Measurements from ENCODE around the gene BICC1. TPM values are rescaled to one million over a fixed set of nuclear protein-coding genes. Genes with fewer than 3 reads are reported as not detected.

Gene BICC1
- total RNA-seq, 6 experiments from 2014 or later: 55.6 to 67.7 (median 64.8) TPM

DNA sequence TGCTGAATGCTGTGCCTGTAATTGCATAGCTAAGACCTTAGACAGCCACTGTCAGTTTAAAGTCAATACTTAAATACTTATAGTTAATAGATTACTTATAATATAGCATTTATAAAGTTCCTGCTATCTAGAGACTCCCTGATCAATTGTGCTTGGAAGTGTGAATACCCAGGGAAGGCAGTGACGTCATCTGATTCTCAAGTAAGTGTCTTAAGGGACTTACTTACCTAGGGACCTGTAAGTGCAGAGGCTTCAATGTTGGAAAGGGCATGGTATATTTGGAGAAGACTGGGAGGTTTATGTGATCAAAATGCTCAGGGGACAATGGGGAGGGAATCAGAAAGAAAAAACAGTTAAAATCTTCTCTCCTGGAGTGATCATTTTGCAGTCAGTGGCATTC is 55.0 kb downstream of the BICC1 start:
- TF ChIP-seq, protein P1, sequence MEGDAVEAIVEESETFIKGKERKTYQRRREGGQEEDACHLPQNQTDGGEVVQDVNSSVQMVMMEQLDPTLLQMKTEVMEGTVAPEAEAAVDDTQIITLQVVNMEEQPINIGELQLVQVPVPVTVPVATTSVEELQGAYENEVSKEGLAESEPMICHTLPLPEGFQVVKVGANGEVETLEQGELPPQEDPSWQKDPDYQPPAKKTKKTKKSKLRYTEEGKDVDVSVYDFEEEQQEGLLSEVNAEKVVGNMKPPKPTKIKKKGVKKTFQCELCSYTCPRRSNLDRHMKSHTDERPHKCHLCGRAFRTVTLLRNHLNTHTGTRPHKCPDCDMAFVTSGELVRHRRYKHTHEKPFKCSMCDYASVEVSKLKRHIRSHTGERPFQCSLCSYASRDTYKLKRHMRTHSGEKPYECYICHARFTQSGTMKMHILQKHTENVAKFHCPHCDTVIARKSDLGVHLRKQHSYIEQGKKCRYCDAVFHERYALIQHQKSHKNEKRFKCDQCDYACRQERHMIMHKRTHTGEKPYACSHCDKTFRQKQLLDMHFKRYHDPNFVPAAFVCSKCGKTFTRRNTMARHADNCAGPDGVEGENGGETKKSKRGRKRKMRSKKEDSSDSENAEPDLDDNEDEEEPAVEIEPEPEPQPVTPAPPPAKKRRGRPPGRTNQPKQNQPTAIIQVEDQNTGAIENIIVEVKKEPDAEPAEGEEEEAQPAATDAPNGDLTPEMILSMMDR (IDR thresholded peaks at IDR 0.05): no peak
- peaks cover 38% of the 10 kb centered on the region for H3K9me3 Mint-ChIP-seq
- H3K4me1 Mint-ChIP-seq (ENCODE audit: low read depth): peaks cover 25% of the 10 kb centered on the region
- no peak for DNase-seq
- no peak overlapping the region for H3K4me3 Mint-ChIP-seq
- H3K27ac Mint-ChIP-seq: no peak overlapping the region; the same call in 1 of the 2 replicates
- peaks cover 56% of the 10 kb centered on the region for H3K36me3 Mint-ChIP-seq (ENCODE audit: low read depth)
- H3K27me3 Mint-ChIP-seq (ENCODE audit: insufficient read depth): peaks cover 2% of the 10 kb centered on the region

DNA sequence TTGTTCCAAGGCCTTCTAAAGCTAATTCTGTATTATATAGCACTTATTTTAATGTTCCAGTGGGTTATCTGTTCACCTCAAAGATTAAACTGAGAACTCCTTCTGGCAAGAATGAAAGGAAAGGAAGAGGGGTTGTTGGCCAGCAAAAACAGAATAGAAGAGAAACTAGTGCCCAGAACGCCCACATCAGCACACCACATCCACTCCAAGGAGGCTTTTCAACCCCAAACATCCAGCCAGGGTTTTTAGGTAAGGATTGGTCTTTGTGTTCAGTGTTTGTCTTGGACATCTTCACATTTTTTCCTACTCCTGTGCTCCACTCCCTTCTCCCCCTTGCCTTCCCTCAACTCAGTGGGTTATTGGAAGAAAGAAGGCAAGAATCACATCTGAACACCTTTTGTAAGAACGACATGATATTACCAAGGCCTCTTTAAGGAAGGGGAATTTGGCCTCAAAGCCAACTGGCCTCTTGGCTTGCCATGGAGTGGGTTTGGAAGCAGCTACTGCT is 55.8 kb downstream of the BICC1 start:
- no peak overlapping the region; the same call in 1 of the 2 replicates for H3K27ac Mint-ChIP-seq
- TF ChIP-seq, protein P1 (IDR thresholded peaks at IDR 0.05): no peak
- peaks cover 51% of the 10 kb centered on the region for H3K36me3 Mint-ChIP-seq (ENCODE audit: low read depth)
- H3K27me3 Mint-ChIP-seq (ENCODE audit: insufficient read depth): peaks cover 2% of the 10 kb centered on the region
- DNase-seq: no peak
- no peak overlapping the region for H3K4me3 Mint-ChIP-seq
- H3K9me3 Mint-ChIP-seq: peaks cover 36% of the 10 kb centered on the region
- peaks cover 27% of the 10 kb centered on the region for H3K4me1 Mint-ChIP-seq (ENCODE audit: low read depth)

DNA sequence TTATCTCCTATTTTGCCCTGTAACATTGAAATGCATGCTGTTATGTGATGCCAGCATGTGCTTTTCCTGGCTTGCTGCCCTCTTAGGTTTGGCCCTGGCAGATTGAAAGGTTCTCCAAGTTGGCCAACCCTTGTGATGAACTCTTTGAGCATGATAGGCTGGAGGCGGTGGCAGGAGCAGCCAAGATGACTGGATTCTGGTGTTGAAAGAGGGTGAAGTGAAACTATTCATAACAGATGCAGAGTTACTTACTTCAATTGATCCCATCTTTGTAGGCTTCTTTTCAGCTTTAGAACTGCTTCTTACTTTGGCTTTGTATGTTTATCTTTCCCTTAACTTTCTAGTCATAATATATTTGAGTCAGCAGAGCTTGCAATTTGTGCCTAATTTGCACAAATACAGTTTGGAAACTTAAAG is 57.6 kb downstream of the BICC1 start:
- peaks cover 2% of the 10 kb centered on the region for H3K27me3 Mint-ChIP-seq (ENCODE audit: insufficient read depth)
- H3K9me3 Mint-ChIP-seq: peaks cover 36% of the 10 kb centered on the region
- DNase-seq: no peak
- TF ChIP-seq, protein P1 (IDR thresholded peaks at IDR 0.05): no peak
- H3K27ac Mint-ChIP-seq: no peak overlapping the region
- peaks cover 49% of the 10 kb centered on the region for H3K36me3 Mint-ChIP-seq (ENCODE audit: low read depth)
- no peak overlapping the region for H3K4me3 Mint-ChIP-seq
- peaks cover 42% of the 10 kb centered on the region for H3K4me1 Mint-ChIP-seq (ENCODE audit: low read depth)

DNA sequence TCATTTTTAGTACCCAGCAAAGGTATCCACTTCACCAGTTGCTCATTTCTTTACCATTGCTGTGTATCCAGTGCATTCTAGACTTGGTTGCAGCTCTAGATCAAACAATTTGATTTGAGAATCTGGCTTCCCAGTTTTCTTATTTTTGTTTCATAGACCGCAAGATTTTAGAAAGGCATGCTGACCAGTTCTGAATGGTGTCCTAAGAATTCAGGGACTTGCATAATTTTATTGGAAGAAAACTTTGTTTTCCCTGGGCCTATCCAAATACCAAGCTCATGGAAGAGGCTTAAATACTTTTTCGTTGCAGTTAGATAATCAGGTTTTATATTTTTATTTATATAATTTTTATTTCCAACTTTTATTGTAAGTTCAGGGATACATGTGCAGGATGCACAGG is 58.3 kb downstream of the BICC1 start:
- no peak for DNase-seq
- no peaks in the 10 kb centered on the region; the same call in none of the 2 replicates for H3K27me3 Mint-ChIP-seq (ENCODE audit: insufficient read depth)
- TF ChIP-seq, protein P1 (IDR thresholded peaks at IDR 0.05): no peak
- H3K36me3 Mint-ChIP-seq (ENCODE audit: low read depth): peaks cover 49% of the 10 kb centered on the region
- no peak overlapping the region for H3K27ac Mint-ChIP-seq
- H3K4me3 Mint-ChIP-seq: no peak overlapping the region
- peaks cover 49% of the 10 kb centered on the region for H3K4me1 Mint-ChIP-seq (ENCODE audit: low read depth)
- peaks cover 36% of the 10 kb centered on the region for H3K9me3 Mint-ChIP-seq

DNA sequence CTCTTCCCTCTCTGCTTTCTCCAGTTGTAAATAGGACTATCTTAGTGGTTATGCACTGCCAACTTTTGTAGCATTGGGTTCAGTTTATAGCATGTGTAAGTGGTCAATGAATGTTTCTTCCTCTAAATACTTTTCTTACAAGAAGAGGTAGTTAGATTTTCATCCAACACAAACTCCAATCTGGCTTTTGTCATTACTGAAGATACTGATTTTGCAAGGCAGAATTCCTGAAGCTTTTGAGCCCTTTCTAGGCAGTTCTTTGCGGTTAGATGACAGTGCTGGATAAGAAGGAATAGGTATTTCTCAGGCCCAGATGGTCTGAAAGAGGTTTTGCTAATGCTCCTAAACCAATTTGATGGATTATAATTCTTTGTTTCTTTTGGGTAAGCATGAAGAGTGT is 60.5 kb downstream of the BICC1 start:
- Mint-ChIP-seq H3K27me3 (ENCODE audit: insufficient read depth) (no peaks in the 10 kb centered on the region; the same call in none of the 2 replicates), H3K4me1 (ENCODE audit: low read depth) (peaks cover 68% of the 10 kb centered on the region), H3K4me3 (no peak overlapping the region), H3K36me3 (ENCODE audit: low read depth) (peaks cover 43% of the 10 kb centered on the region), H3K9me3 (peaks cover 35% of the 10 kb centered on the region), H3K27ac (no peak overlapping the region)
- TF ChIP-seq, protein P1 (IDR thresholded peaks at IDR 0.05): no peak
- DNase-seq: no peak
